ENCODE measurements around the gene RPUSD1. TPM values are rescaled to one million over a fixed set of nuclear protein-coding genes. Genes with fewer than 3 reads are reported as not detected.
A peak's percentile ranks its signal among the peaks of the same experiment; 100 is the strongest.

The RPUSD1 gene
- polyA plus RNA-seq, 1 of the 3 experiments (the other 2 are of a cell fraction): 27.7 TPM

DNA sequence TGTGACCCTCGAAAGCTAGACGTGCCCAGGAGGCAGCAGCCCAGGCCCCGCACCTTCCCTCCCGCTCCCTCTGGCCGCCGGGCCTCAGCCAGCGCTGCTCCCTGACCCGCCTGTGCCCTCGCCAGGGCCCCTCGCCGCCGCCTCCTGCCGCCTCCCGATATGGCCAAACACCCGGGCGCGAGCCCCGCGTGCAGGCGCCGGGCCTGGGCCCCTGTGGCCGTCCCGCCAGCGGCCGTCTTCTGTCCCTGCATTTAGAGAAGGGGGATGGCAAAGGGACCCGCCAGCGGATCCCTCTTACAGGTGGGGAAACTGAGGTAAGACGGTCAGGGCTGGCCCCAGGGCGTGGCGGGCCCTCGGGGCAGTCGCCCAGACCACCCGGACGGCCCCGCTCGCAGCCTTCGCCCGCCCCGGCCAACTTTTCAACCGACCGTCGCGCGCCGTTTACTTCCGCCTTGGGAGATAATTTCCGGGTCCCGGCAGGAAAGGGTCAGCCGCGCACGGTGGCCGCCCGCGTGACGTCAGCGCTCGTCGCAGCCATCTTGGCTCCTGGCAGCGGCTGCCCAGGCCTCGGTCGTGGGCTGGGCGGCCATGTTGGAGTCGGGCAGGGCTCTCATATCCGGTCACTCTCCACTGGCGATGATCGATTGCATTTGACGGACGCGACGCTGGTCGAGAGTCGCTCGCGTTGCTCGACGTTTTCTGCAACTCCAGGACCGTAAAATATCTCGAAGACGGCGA, 19.3 kb upstream of the RPUSD1 start (continued):
- TF ChIP-seq SIN3A (IDR thresholded peaks at IDR 0.05; ENCODE audit: borderline replicate concordance, low read depth, low read length) (peak; percentile 59; the same call in 1 of the 2 replicates), RFX5 (IDR thresholded peaks at IDR 0.05; ENCODE audit: low read length) (no peak), RCOR1 (IDR thresholded peaks at IDR 0.05; ENCODE audit: low read length) (no peak), RAD21 (IDR thresholded peaks at IDR 0.05; ENCODE audit: low read length) (no peak), TEAD4 (IDR thresholded peaks at IDR 0.05; ENCODE audit: borderline replicate concordance, insufficient read depth) (no peak), EP300 (IDR thresholded peaks at IDR 0.05; ENCODE audit: borderline replicate concordance in 1 of 2, low read depth in 1 of 2, low read length in 1 of 2) (no peak), NFIC (IDR thresholded peaks at IDR 0.05; ENCODE audit: borderline replicate concordance) (no peak), ELF1 (IDR thresholded peaks at IDR 0.05) (peak; percentile 95)
- TF ChIP-seq, protein P1, sequence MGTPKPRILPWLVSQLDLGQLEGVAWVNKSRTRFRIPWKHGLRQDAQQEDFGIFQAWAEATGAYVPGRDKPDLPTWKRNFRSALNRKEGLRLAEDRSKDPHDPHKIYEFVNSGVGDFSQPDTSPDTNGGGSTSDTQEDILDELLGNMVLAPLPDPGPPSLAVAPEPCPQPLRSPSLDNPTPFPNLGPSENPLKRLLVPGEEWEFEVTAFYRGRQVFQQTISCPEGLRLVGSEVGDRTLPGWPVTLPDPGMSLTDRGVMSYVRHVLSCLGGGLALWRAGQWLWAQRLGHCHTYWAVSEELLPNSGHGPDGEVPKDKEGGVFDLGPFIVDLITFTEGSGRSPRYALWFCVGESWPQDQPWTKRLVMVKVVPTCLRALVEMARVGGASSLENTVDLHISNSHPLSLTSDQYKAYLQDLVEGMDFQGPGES (IDR thresholded peaks at IDR 0.05; ENCODE audit: low read depth, low read length): no peak
- TF ChIP-seq, protein P2, sequence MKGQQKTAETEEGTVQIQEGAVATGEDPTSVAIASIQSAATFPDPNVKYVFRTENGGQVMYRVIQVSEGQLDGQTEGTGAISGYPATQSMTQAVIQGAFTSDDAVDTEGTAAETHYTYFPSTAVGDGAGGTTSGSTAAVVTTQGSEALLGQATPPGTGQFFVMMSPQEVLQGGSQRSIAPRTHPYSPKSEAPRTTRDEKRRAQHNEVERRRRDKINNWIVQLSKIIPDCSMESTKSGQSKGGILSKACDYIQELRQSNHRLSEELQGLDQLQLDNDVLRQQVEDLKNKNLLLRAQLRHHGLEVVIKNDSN (IDR thresholded peaks at IDR 0.05; ENCODE audit: borderline replicate concordance, low read depth): 0 out of 2 replicates have a peak, but pooled peaks have one; percentile 6

DNA sequence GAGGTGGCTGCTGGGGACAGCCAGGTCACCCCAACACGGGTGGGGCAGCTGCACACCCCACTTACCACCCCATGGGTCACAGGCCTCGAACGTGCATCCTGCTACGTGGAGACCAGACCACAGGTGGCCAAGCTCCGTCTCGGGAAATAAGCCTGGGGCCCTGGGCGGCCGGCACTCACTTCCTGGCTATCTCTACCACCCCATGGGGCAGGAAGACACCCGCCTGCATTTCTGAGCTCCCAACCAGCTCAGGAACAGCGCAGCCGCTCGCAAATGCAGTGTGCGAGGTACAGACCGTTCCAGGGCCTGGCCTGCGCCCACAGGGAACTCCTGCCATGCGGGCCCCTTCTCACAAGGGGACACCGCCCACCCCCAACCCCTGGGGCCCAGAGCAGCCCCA, 17.3 kb upstream of the RPUSD1 start:
- H4K20me1 ChIP-seq (ENCODE audit: insufficient read depth): no peaks in the 10 kb centered on the region
- no peak for DNase-seq
- H3K9me2 ChIP-seq: no peaks in the 10 kb centered on the region
- H3K27me3 ChIP-seq (ENCODE audit: insufficient read depth): peaks cover 17% of the 10 kb centered on the region; the same call in 1 of the 2 replicates
- no peak overlapping the region for H2AFZ ChIP-seq (ENCODE audit: low read depth)
- peaks cover 4% of the 10 kb centered on the region for H3K79me2 ChIP-seq (ENCODE audit: insufficient read depth)
- peaks cover 0 to 19% of the 10 kb centered on the region in 2 experiments; a peak in 1 of 4 replicates for H3K4me1 ChIP-seq (ENCODE audit: control insufficient read depth in 1 of 2, insufficient read depth in 2 of 2, low read depth in 1 of 2, low read length in 1 of 2)
- POLR2A ChIA-PET: no interaction called here
- 80% methylated on average over 1 of the region's 17 CpGs for WGBS (ENCODE audit: low lambda C conversion rate)
- no peak overlapping the region for H3K4me2 ChIP-seq
- no peaks in the 10 kb centered on the region for H3F3A ChIP-seq (replicated peaks; ENCODE audit: insufficient read depth)
- H3K9ac ChIP-seq: no peak overlapping the region
- CTCF ChIA-PET: no interaction called here
- no peak overlapping the region for H3K4me3 ChIP-seq (ENCODE audit: low read depth in 2 of 2, low read length in 1 of 2)
- no peaks in the 10 kb centered on the region for H3K36me3 ChIP-seq (replicated peaks in 1 of 2; ENCODE audit: control insufficient read depth in 1 of 2, insufficient read depth in 2 of 2, low read length in 1 of 2)
- no peaks in the 10 kb centered on the region for H3K9me3 ChIP-seq
- TF ChIP-seq SMC3 (IDR thresholded peaks at IDR 0.05; ENCODE audit: low read depth, low read length) (no peak), FOXJ3 (CRISPR knock-in tag; IDR thresholded peaks at IDR 0.05) (no peak), EP300 (IDR thresholded peaks at IDR 0.05; ENCODE audit: borderline replicate concordance in 1 of 2, low read depth in 1 of 2, low read length in 1 of 2) (no peak), RXRA (IDR thresholded peaks at IDR 0.05; ENCODE audit: borderline replicate concordance, low read depth) (no peak), ELF1 (IDR thresholded peaks at IDR 0.05) (no peak), FOXM1 (IDR thresholded peaks at IDR 0.05; ENCODE audit: low read depth) (no peak), POLR2AphosphoS5 (IDR thresholded peaks at IDR 0.05; ENCODE audit: low read depth, low read length) (no peak), RFX5 (IDR thresholded peaks at IDR 0.05; ENCODE audit: low read length) (no peak), MXI1 (IDR thresholded peaks at IDR 0.05; ENCODE audit: low read depth, low read length) (no peak), EZH2phosphoT487 (IDR thresholded peaks at IDR 0.05; ENCODE audit: borderline replicate concordance, low read depth) (no peak)
- TF ChIP-seq, protein P3, sequence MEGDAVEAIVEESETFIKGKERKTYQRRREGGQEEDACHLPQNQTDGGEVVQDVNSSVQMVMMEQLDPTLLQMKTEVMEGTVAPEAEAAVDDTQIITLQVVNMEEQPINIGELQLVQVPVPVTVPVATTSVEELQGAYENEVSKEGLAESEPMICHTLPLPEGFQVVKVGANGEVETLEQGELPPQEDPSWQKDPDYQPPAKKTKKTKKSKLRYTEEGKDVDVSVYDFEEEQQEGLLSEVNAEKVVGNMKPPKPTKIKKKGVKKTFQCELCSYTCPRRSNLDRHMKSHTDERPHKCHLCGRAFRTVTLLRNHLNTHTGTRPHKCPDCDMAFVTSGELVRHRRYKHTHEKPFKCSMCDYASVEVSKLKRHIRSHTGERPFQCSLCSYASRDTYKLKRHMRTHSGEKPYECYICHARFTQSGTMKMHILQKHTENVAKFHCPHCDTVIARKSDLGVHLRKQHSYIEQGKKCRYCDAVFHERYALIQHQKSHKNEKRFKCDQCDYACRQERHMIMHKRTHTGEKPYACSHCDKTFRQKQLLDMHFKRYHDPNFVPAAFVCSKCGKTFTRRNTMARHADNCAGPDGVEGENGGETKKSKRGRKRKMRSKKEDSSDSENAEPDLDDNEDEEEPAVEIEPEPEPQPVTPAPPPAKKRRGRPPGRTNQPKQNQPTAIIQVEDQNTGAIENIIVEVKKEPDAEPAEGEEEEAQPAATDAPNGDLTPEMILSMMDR (IDR thresholded peaks at IDR 0.05): no peak
- TF ChIP-seq, protein P1 (IDR thresholded peaks at IDR 0.05; ENCODE audit: low read depth, low read length): no peak
- TF ChIP-seq, protein P4, sequence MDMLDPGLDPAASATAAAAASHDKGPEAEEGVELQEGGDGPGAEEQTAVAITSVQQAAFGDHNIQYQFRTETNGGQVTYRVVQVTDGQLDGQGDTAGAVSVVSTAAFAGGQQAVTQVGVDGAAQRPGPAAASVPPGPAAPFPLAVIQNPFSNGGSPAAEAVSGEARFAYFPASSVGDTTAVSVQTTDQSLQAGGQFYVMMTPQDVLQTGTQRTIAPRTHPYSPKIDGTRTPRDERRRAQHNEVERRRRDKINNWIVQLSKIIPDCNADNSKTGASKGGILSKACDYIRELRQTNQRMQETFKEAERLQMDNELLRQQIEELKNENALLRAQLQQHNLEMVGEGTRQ (IDR thresholded peaks at IDR 0.05; ENCODE audit: borderline replicate concordance, low read depth, low read length): no peak
- TF ChIP-seq, protein P5, sequence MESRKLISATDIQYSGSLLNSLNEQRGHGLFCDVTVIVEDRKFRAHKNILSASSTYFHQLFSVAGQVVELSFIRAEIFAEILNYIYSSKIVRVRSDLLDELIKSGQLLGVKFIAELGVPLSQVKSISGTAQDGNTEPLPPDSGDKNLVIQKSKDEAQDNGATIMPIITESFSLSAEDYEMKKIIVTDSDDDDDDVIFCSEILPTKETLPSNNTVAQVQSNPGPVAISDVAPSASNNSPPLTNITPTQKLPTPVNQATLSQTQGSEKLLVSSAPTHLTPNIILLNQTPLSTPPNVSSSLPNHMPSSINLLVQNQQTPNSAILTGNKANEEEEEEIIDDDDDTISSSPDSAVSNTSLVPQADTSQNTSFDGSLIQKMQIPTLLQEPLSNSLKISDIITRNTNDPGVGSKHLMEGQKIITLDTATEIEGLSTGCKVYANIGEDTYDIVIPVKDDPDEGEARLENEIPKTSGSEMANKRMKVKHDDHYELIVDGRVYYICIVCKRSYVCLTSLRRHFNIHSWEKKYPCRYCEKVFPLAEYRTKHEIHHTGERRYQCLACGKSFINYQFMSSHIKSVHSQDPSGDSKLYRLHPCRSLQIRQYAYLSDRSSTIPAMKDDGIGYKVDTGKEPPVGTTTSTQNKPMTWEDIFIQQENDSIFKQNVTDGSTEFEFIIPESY (IDR thresholded peaks at IDR 0.05; ENCODE audit: borderline replicate concordance, low read depth): no peak
- TF ChIP-seq, protein P6, sequence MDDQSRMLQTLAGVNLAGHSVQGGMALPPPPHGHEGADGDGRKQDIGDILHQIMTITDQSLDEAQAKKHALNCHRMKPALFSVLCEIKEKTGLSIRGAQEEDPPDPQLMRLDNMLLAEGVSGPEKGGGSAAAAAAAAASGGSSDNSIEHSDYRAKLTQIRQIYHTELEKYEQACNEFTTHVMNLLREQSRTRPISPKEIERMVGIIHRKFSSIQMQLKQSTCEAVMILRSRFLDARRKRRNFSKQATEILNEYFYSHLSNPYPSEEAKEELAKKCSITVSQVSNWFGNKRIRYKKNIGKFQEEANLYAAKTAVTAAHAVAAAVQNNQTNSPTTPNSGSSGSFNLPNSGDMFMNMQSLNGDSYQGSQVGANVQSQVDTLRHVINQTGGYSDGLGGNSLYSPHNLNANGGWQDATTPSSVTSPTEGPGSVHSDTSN (IDR thresholded peaks at IDR 0.05): no peak
- H3K27ac ChIP-seq (ENCODE audit: low read depth in 2 of 2, low read length in 1 of 2): no peak overlapping the region
